Common myeloid progenitor, CD34-positive (primary cell): Measurements from ENCODE around the gene GGA1.

Source experiments
- CTCF ChIA-PET: fragments of 350-600 bp; sonication (Branson Sonifier 250); formaldehyde crosslinking; loops from one replicate; lab custom pipeline; 2021; ENCODE audit warnings: antibody characterized with exemption; lab: Charles Lee
- POLR2A ChIA-PET: fragments of 350-600 bp; sonication (Branson Sonifier 250); formaldehyde crosslinking; loops from one replicate; lab custom pipeline; 2021; ENCODE audit warnings: antibody characterized with exemption; lab: Charles Lee
- DNase-seq, 3 donors: peaks; one replicate each; pipeline versions ENCODE4 v3.0.0 to v3.0.0-alpha.2; 2013
- H3K27ac ChIP-seq, 2 experiments: 1 replicate in 1 of 2; 2 replicates in 1 of 2; pipeline ENCODE4 v1.7.0; 2013; ENCODE audit warnings: inconsistent platforms in 2 of 2, low read length in 2 of 2, mild to moderate bottlenecking in 2 of 2, low read depth in 1 of 2, moderate library complexity in 1 of 2; ENCODE audit not compliant: severe bottlenecking in 2 of 2, insufficient read depth in 1 of 2, poor library complexity in 1 of 2
- H3K27me3 ChIP-seq, 5 experiments: replicated peaks in 2 of 5; 1 replicate in 3 of 5; 2 replicates in 2 of 5; pipeline versions ENCODE4 v1.6.1 to v1.7.0; 2013; ENCODE audit warnings: low read length in 4 of 5, mild to moderate bottlenecking in 2 of 5, moderate library complexity in 2 of 5, inconsistent platforms in 1 of 5; ENCODE audit not compliant: insufficient read depth in 5 of 5, control insufficient read depth in 4 of 5
- H3K36me3 ChIP-seq, 4 experiments: 1 replicate in 2 of 4; 2 replicates in 2 of 4; pipeline versions ENCODE4 v1.6.1 to v1.7.0; 2013; ENCODE audit warnings: low read length in 3 of 4, control low read depth in 1 of 4, mild to moderate bottlenecking in 1 of 4; ENCODE audit not compliant: control insufficient read depth in 4 of 4, insufficient read depth in 4 of 4
- H3K4me1 ChIP-seq, 4 experiments: 1 replicate in 3 of 4; 2 replicates in 1 of 4; pipeline versions ENCODE4 v1.6.1 to v1.7.1; 2013; ENCODE audit warnings: low read length in 3 of 4, mild to moderate bottlenecking in 3 of 4, control low read depth in 1 of 4, inconsistent platforms in 1 of 4, moderate library complexity in 1 of 4; ENCODE audit not compliant: control insufficient read depth in 4 of 4, insufficient read depth in 4 of 4; ENCODE audit errors: control extremely low read depth in 1 of 4
- H3K4me3 ChIP-seq, 7 experiments: 1 replicate in 4 of 7; 2 replicates in 3 of 7; pipeline versions ENCODE4 v1.5.1 to v1.7.0; 2013; ENCODE audit warnings: mild to moderate bottlenecking in 7 of 7, low read length in 6 of 7, moderate library complexity in 6 of 7, inconsistent platforms in 2 of 7, low read depth in 2 of 7, control low read depth in 1 of 7; ENCODE audit not compliant: insufficient read depth in 4 of 7, control insufficient read depth in 1 of 7; ENCODE audit errors: extremely low read depth in 1 of 7
- H3K9me3 ChIP-seq, 5 experiments: 1 replicate in 4 of 5; 2 replicates in 1 of 5; pipeline versions ENCODE4 v1.6.1 to v1.7.1; 2013; ENCODE audit warnings: low read length in 4 of 5, mild to moderate bottlenecking in 2 of 5, inconsistent platforms in 1 of 5, low read depth in 1 of 5, moderate library complexity in 1 of 5; ENCODE audit not compliant: control insufficient read depth in 4 of 5, insufficient read depth in 2 of 5; ENCODE audit errors: control extremely low read depth in 1 of 5
- WGBS: methylation state at CpG from one replicate; pipeline ENCODE4 v1.1.5; 2013; ENCODE audit not compliant: insufficient coverage; 5-methylcytosine and 5-hydroxymethylcytosine counted together

The GGA1 gene

DNA sequence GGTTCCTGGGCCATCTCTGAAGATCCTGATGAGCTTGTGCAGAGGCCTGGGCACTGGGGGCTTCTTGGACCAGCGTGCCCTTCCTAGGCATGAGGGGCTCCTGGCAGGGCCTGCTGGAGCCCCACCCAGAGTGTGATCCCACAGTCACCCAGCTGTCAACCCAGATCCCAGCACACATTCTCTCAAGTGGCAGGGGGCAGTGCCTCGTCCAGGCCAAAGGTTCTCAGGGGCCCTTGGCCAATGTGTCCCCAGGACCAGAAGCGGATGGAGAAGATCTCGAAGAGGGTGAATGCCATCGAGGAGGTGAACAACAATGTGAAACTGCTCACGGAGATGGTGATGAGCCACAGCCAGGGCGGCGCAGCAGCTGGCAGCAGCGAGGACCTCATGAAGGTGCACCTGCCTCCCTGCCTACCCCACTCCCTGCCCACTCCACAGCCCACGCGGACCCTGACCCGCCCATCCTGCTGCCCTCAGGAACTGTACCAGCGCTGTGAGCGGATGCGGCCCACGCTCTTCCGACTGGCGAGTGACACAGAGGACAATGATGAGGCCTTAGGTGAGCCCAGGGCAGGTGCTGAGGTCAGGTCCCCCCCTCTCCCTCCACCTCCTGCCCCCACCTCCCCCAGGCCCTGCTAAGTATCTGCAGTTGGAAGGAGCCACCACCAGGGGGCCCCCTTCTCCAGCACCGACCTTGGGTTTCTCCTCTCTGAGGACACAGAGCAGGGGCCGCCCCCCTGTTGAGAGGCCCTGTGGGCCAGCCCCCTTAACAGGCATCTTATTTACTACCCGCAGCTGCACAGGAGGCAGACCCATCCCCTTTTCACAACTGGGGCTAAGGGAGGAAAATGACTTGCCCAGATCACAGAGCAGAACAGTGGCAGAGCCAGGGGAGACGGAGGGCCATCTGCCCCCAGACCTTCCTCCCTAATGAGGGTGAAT lies 14.7 kb downstream of the GGA1 start:
- WGBS, result 57% methylated on average over 14 of the region's 22 CpGs
- Histone ChIP-seq H3K27ac (peak overlapping the region; percentile 20 to 32), H3K36me3 (peaks cover 0 to 59% (median 35%) of the 10 kb centered on the region in 4 experiments)

DNA sequence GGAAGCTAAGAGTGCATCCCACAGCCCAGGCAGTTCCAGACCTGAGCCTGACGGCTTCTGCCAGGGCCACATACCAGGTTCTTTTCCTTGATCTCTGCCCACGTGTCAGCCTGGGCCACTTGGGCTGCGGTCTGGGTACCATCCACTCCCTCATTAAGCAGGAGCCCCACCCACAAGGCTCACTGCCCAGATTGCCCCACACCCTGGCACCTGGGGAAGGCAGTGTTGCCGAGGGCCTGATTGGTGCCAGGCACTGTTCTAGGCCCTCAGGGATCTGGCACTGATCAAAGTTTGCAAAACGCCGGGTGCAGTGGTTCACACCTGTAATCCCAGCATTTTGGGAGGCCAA lies 15.4 kb downstream of the GGA1 start:
- DNase-seq, result no peak
- Histone ChIP-seq H3K4me3 (no peak overlapping the region), H3K4me1 (peaks cover 4 to 48% (median 33%) of the 10 kb centered on the region in 4 experiments), H3K9me3 (no peaks in the 10 kb centered on the region), H3K27me3 (no peaks in the 10 kb centered on the region), H3K27ac (peak overlapping the region; percentile 20 to 32), H3K36me3 (peaks cover 0 to 60% (median 33%) of the 10 kb centered on the region in 4 experiments)
- ChIA-PET POLR2A (no interaction called here), CTCF (interaction anchor here (0.7 to 31.2 kb wide), 6 partner anchors 10 to 159 kb away, joined by 3 to 622 read pairs (median 5); partner anchors contain the start of genes GGA1 and SH3BP1)
- 91% methylated on average over 6 of the region's 6 CpGs for WGBS

More for the DNA sequence above, 14.7 kb downstream of the GGA1 start:
- no peaks in the 10 kb centered on the region for H3K9me3 ChIP-seq
- H3K27me3 ChIP-seq, result no peaks in the 10 kb centered on the region
- ChIA-PET POLR2A (no interaction called here), CTCF (interaction anchor here (0.6 to 31.2 kb wide), 7 partner anchors 10 to 169 kb away, joined by 3 to 622 read pairs (median 4); partner anchors contain the start of genes GGA1 and SH3BP1)
- peaks cover 4 to 42% (median 32%) of the 10 kb centered on the region in 4 experiments for H3K4me1 ChIP-seq
- H3K4me3 ChIP-seq, result no peak overlapping the region
- DNase-seq, result peak in 2 of 3 donors; percentile 78 to 82

DNA sequence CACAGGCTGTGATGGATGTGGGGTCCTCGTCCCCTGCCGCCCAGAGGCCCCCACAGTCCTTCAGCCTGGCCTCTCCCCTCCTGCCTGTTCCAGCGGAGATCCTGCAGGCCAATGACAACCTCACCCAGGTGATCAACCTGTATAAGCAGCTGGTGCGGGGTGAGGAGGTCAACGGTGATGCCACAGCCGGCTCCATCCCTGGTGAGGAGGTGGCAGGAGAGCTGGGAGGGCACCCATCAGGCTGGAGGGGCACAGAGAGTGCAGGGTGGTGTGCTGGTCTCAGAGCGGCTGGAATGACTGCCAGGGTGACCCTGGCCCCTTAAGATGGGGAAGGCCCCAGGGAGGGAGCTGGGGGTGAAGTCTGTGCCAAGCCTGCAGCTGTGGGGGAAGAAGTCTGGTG lies 16.2 kb downstream of the GGA1 start:
- no peaks in the 10 kb centered on the region for H3K9me3 ChIP-seq
- H3K4me1 ChIP-seq, result peaks cover 4 to 53% (median 34%) of the 10 kb centered on the region in 4 experiments
- CTCF ChIA-PET, result interaction anchor here (22.4 to 31.2 kb wide), 3 partner anchors 5 to 42 kb away, joined by 622 to 672 read pairs (median 622); partner anchors contain the start of genes GGA1, LGALS1, NOL12 and PDXP
- POLR2A ChIA-PET, result no interaction called here
- H3K27ac ChIP-seq, result no peak overlapping the region
- WGBS, result 100% methylated on average over 3 of the region's 7 CpGs
- DNase-seq, result no peak
- H3K4me3 ChIP-seq, result no peak overlapping the region
- no peaks in the 10 kb centered on the region for H3K27me3 ChIP-seq
- H3K36me3 ChIP-seq, result peaks cover 0 to 60% (median 33%) of the 10 kb centered on the region in 4 experiments

DNA sequence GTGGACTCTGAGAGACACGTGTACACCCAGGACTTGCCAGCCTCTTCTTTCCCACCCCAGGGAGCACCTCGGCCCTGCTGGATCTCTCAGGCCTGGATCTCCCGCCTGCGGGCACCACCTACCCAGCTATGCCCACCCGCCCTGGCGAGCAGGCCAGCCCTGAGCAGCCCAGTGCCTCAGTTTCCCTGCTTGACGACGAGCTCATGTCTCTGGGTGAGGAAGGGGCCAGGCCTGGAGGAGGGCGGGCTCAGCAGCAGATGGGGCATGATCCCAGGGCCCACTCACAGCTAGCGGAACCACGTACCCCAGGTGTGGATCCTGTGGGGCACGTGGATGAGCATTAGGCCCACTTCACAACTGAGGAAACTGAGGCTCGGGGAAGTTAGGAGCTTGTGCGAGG lies 17.1 kb downstream of the GGA1 start:
- peaks cover 4 to 57% (median 34%) of the 10 kb centered on the region in 4 experiments for H3K4me1 ChIP-seq
- H3K4me3 ChIP-seq, result no peak overlapping the region
- no peaks in the 10 kb centered on the region for H3K27me3 ChIP-seq
- WGBS, result 92% methylated on average over 8 of the region's 14 CpGs
- no peaks in the 10 kb centered on the region for H3K9me3 ChIP-seq
- DNase-seq, result no peak
- no peak overlapping the region for H3K27ac ChIP-seq
- H3K36me3 ChIP-seq, result peaks cover 0 to 60% (median 29%) of the 10 kb centered on the region in 4 experiments
- CTCF ChIA-PET, result interaction anchor here (1.2 to 31.2 kb wide), 5 partner anchors 6 to 70 kb away, joined by 3 to 672 read pairs (median 622); partner anchors contain the start of genes GGA1, LGALS1, NOL12 and PDXP
- POLR2A ChIA-PET, result no interaction called here

DNA sequence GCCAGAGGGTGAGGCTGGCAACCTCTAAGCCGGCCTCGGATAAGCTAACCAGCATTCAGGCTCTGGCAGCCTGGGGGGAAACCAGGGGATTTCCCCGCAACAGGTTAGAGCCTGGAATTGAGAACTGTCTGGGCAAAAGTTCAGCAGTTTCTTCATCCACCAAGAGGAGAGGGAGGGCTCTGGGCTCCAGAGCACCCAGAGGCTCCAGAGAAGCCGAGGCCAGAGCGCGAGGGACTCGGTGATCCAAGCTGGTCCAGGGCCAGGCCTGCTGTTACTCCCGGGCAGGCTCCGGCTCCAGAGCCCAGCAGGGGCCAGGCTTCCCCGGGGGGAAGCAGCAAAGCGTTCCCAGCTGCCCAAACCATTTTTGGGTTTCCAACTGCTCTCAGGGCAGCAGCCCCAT lies 17.5 kb downstream of the GGA1 start:
- no peak for DNase-seq
- CTCF ChIA-PET, result interaction anchor here (1.2 to 31.2 kb wide), 5 partner anchors 6 to 70 kb away, joined by 3 to 672 read pairs (median 622); partner anchors contain the start of genes GGA1, LGALS1, NOL12 and PDXP
- 97% methylated on average over 11 of the region's 11 CpGs for WGBS

DNA sequence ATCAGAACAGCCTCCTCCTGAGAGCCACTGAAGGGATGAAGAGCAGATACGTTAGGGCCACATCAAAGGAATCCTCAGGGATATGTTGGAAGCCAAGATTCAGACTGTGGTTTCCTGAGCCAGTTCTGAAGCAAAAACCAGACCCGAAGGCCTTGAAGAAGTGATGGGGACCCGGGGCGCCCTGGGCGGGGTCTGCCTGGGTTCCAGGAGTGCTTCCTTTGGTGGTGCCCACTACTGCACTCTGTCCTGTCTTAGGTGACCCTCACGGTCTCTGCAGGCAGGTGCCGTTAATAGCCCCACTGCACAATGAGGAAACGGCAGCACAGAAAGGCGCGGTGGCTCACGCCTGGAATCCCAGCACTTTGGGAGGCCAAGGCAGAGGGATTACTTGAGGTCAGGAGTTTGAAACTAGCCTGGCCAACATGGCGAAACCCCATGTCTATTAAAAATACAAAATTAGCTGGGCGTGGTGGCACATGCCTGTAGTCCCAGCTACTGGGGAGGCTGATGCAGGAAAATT lies 18.0 kb downstream of the GGA1 start:
- Histone ChIP-seq H3K9me3 (no peaks in the 10 kb centered on the region), H3K4me3 (no peak overlapping the region), H3K4me1 (peaks cover 4 to 66% (median 38%) of the 10 kb centered on the region in 4 experiments), H3K36me3 (peaks cover 0 to 64% (median 29%) of the 10 kb centered on the region in 4 experiments), H3K27me3 (no peaks in the 10 kb centered on the region), H3K27ac (no peak overlapping the region)
- DNase-seq, result no peak
- ChIA-PET CTCF (interaction anchor here (1.1 to 31.2 kb wide), 5 partner anchors 7 to 162 kb away, joined by 3 to 672 read pairs (median 622); partner anchors contain the start of genes GGA1, LGALS1, NOL12 and PDXP), POLR2A (no interaction called here)
- 78% methylated on average over 12 of the region's 13 CpGs for WGBS

More for the DNA sequence above, 17.5 kb downstream of the GGA1 start:
- Histone ChIP-seq H3K27ac (no peak overlapping the region), H3K9me3 (no peaks in the 10 kb centered on the region), H3K4me3 (no peak overlapping the region), H3K36me3 (peaks cover 0 to 64% (median 30%) of the 10 kb centered on the region in 4 experiments), H3K4me1 (peaks cover 4 to 61% (median 35%) of the 10 kb centered on the region in 4 experiments), H3K27me3 (no peaks in the 10 kb centered on the region)
- POLR2A ChIA-PET, result no interaction called here
